HepG2 (cell line): ENCODE measurements around the gene GLIS2. TPM values are rescaled to one million over a fixed set of nuclear protein-coding genes. Genes with fewer than 3 reads are reported as not detected.

ENCODE experiments used
- AKAP8 ChIP-seq: sonication (generic); formaldehyde crosslinking; IDR thresholded peaks from 2 replicates; pipeline ENCODE4 v1.5.1; 2020; ENCODE audit warnings: mild to moderate bottlenecking, missing genetic modification reagents
- MIXL1 ChIP-seq: IDR thresholded peaks from 2 replicates; pipeline ENCODE4 v1.6.1; 2016
- MZF1 ChIP-seq: sonication (generic); formaldehyde crosslinking; IDR thresholded peaks from 2 replicates; pipeline ENCODE4 v1.8.1; 2023; ENCODE audit warnings: mild to moderate bottlenecking, missing genetic modification reagents, borderline replicate concordance
- NCOA2 ChIP-seq: sonication (generic); formaldehyde crosslinking; IDR thresholded peaks from 2 replicates; pipeline ENCODE4 v1.8.0; 2022; ENCODE audit warnings: inconsistent platforms
- SNAPC4 ChIP-seq: sonication (generic); formaldehyde crosslinking; IDR thresholded peaks from 2 replicates; pipeline ENCODE4 v1.4.0; 2020; ENCODE audit warnings: mild to moderate bottlenecking, missing genetic modification reagents
- TBX3 ChIP-seq: fragments of 450-650 bp; IDR thresholded peaks from 2 replicates; pipeline ENCODE4 v1.6.1; 2017; ENCODE audit warnings: antibody characterized with exemption, mild to moderate bottlenecking, inconsistent platforms, borderline replicate concordance
- ZBTB14 ChIP-seq: sonication (generic); formaldehyde crosslinking; IDR thresholded peaks from 2 replicates; pipeline ENCODE4 v1.4.0; 2020; ENCODE audit warnings: missing genetic modification reagents
- ZFP62 ChIP-seq: sonication (generic); formaldehyde crosslinking; IDR thresholded peaks from 2 replicates; pipeline ENCODE4 v1.4.0; 2020; ENCODE audit warnings: missing genetic modification reagents
- ZNF121 ChIP-seq: sonication (generic); formaldehyde crosslinking; IDR thresholded peaks from 2 replicates; pipeline ENCODE4 v1.5.0; 2020; ENCODE audit warnings: mild to moderate bottlenecking, missing genetic modification reagents
- ZNF205 ChIP-seq: IDR thresholded peaks from 2 replicates; pipeline ENCODE4 v1.6.1; 2018; ENCODE audit warnings: missing biosample characterization, missing genetic modification reagents
- ZNF383 ChIP-seq: sonication (generic); formaldehyde crosslinking; IDR thresholded peaks from 2 replicates; pipeline ENCODE4 v1.4.0; 2020; ENCODE audit warnings: missing genetic modification reagents, mild to moderate bottlenecking, borderline replicate concordance
- ZNF530 ChIP-seq: sonication (generic); formaldehyde crosslinking; IDR thresholded peaks from 2 replicates; pipeline ENCODE4 v1.5.0; 2020; ENCODE audit warnings: low read depth, mild to moderate bottlenecking, missing genetic modification reagents
- ZNF547 ChIP-seq: sonication (generic); formaldehyde crosslinking; IDR thresholded peaks from 2 replicates; pipeline ENCODE4 v1.5.1; 2020; ENCODE audit warnings: mild to moderate bottlenecking, missing genetic modification reagents
- ZNF564 ChIP-seq: sonication (generic); formaldehyde crosslinking; IDR thresholded peaks from 2 replicates; pipeline ENCODE4 v1.8.1; 2023; ENCODE audit warnings: mild to moderate bottlenecking, missing genetic modification reagents
- ZSCAN20 ChIP-seq: sonication (generic); formaldehyde crosslinking; IDR thresholded peaks from 2 replicates; pipeline ENCODE4 v1.4.0; 2020; ENCODE audit warnings: missing genetic modification reagents, mild to moderate bottlenecking, borderline replicate concordance
- ZXDC ChIP-seq: sonication (generic); formaldehyde crosslinking; IDR thresholded peaks from 2 replicates; pipeline ENCODE4 v1.5.0; 2020; ENCODE audit warnings: mild to moderate bottlenecking, missing genetic modification reagents
- polyA plus RNA-seq, 8 experiments: library from polyadenylated mRNA; depleted of rRNA in 3 of 8; stranded (reverse) in 7 of 8; unstranded in 1 of 8; fragments of >200 nt; fragmentation: Illumina TruSeq in 4 of 8; extraction: Trizol in 4 of 8; gene quantifications; 2 replicates each; pipeline versions ENCODE4 v1.2.1 to v1.2.3, GENCODE V29; 2011 to 2016; ENCODE audit warnings: low read depth in 4 of 8, missing spikeins in 1 of 8, mixed read lengths in 1 of 8; ENCODE audit not compliant: insufficient read depth in 1 of 8
- total RNA-seq, 5 experiments: library from RNA; depleted of rRNA; stranded (reverse); fragments of >200 nt; fragmentation: Illumina TruSeq; extraction: Trizol; gene quantifications; 2 replicates each; pipeline ENCODE4 v1.2.3, GENCODE V29; 2016; ENCODE audit warnings: low read depth in 1 of 5

The GLIS2 gene
- total and polyA plus RNA-seq, 2 of the 13 experiments (the other 11 are each of a cell fraction or from before 2014, with no cell fraction given), result 0.28 to 0.29 TPM

GRCh38 chr16:4271176-4272113, 44.4 kb upstream of the GLIS2 start (continued):
- TF ChIP-seq SNAPC4 (CRISPR knock-in tag) (peak; percentile 94), ZNF547 (CRISPR knock-in tag) (peak; percentile 81), ZNF383 (CRISPR knock-in tag) (no peak), ZSCAN20 (CRISPR knock-in tag) (no peak), ZBTB14 (CRISPR knock-in tag) (no peak), ZNF564 (CRISPR knock-in tag) (peak; percentile 80), ZFP62 (CRISPR knock-in tag) (0 out of 2 replicates have a peak, but pooled peaks have one; percentile 60), NCOA2 (CRISPR knock-in tag) (peak; percentile 52), MZF1 (CRISPR knock-in tag) (no peak), ZNF530 (CRISPR knock-in tag) (no peak), MIXL1 (CRISPR knock-in tag) (0 out of 2 replicates have a peak, but pooled peaks have one; percentile 34), TBX3 (no peak), ZXDC (CRISPR knock-in tag) (peak; percentile 17; the same call in 1 of the 2 replicates), ZNF121 (CRISPR knock-in tag) (no peak; the same call in 1 of the 2 replicates), AKAP8 (CRISPR knock-in tag) (peak; percentile 39; the same call in 1 of the 2 replicates), ZNF205 (CRISPR knock-in tag) (0 out of 2 replicates have a peak, but pooled peaks have one; percentile 29)
